IPS DF 6.9 (cell line): Measurements from ENCODE around the gene IYD.

Experiments used
- DNase-seq: peaks from one replicate; pipeline ENCODE4 v3.0.0-alpha.2; 2013; ENCODE audit warnings: low read depth, low spot score
- H3K27ac ChIP-seq: one replicate; pipeline ENCODE4 v1.5.1; 2013; ENCODE audit warnings: low read length, control low read depth
- H3K27me3 ChIP-seq: 2 replicates; pipeline ENCODE4 v1.6.1; 2013; ENCODE audit warnings: mild to moderate bottlenecking, low read length; ENCODE audit not compliant: control insufficient read depth, insufficient read depth
- H3K36me3 ChIP-seq: 2 replicates; pipeline ENCODE4 v1.6.1; 2013; ENCODE audit warnings: low read length; ENCODE audit not compliant: control insufficient read depth, insufficient read depth
- H3K4me1 ChIP-seq: 2 replicates; pipeline ENCODE4 v1.6.1; 2013; ENCODE audit warnings: low read length; ENCODE audit not compliant: control insufficient read depth, insufficient read depth
- H3K4me3 ChIP-seq: 2 replicates; pipeline ENCODE4 v1.5.1; 2013; ENCODE audit warnings: mild to moderate bottlenecking, low read length
- H3K9me3 ChIP-seq: 2 replicates; pipeline ENCODE4 v1.6.1; 2013; ENCODE audit warnings: low read length, inconsistent platforms; ENCODE audit not compliant: control insufficient read depth, insufficient read depth
- WGBS: extraction: QIAGEN DNeasy Blood & Tissue Kit; methylation state at CpG from one replicate; pipeline ENCODE4 v1.1.7; 2013; ENCODE audit warnings: mixed read lengths, missing lambda C conversion rate; ENCODE audit not compliant: insufficient read length, insufficient coverage; 5-methylcytosine and 5-hydroxymethylcytosine counted together

The IYD gene

GRCh38 chr6:150413781-150414281, 45.0 kb downstream of the IYD start:
- no peak for DNase-seq
- no peaks in the 10 kb centered on the region for H3K4me1 ChIP-seq
- H3K9me3 ChIP-seq, result no peaks in the 10 kb centered on the region
- H3K4me3 ChIP-seq, result no peak overlapping the region
- no peaks in the 10 kb centered on the region for H3K36me3 ChIP-seq
- WGBS, result no CpG with 5 or more reads among the region's 3 CpGs
- no peaks in the 10 kb centered on the region for H3K27me3 ChIP-seq
- H3K27ac ChIP-seq, result no peak overlapping the region

GRCh38 chr6:150416128-150416527, 47.3 kb downstream of the IYD start:
- H3K9me3 ChIP-seq, result no peaks in the 10 kb centered on the region
- DNase-seq, result no peak
- no peak overlapping the region for H3K4me3 ChIP-seq
- no CpG with 5 or more reads among the region's 2 CpGs for WGBS
- H3K27ac ChIP-seq, result no peak overlapping the region
- no peaks in the 10 kb centered on the region for H3K36me3 ChIP-seq
- H3K27me3 ChIP-seq, result no peaks in the 10 kb centered on the region
- no peaks in the 10 kb centered on the region for H3K4me1 ChIP-seq

- H3K4me3 ChIP-seq, result no peak overlapping the region
- no CpG with 5 or more reads among the region's 6 CpGs for WGBS
- no peaks in the 10 kb centered on the region for H3K4me1 ChIP-seq
- no peaks in the 10 kb centered on the region for H3K27me3 ChIP-seq
- no peaks in the 10 kb centered on the region for H3K36me3 ChIP-seq
- DNase-seq, result no peak
- no peaks in the 10 kb centered on the region for H3K9me3 ChIP-seq
- H3K27ac ChIP-seq, result no peak overlapping the region
Observed at GRCh38 chr6:150417250-150417649, 48.4 kb downstream of the IYD start.

GRCh38 chr6:150417899-150418826, 49.4 kb downstream of the IYD start:
- Histone ChIP-seq H3K4me3 (no peak overlapping the region), H3K27ac (no peak overlapping the region), H3K4me1 (no peaks in the 10 kb centered on the region), H3K9me3 (no peaks in the 10 kb centered on the region), H3K27me3 (no peaks in the 10 kb centered on the region), H3K36me3 (no peaks in the 10 kb centered on the region)
- no CpG with 5 or more reads among the region's 12 CpGs for WGBS
- no peak for DNase-seq

- DNase-seq, result peak; percentile 27
- no peaks in the 10 kb centered on the region for H3K4me1 ChIP-seq
- H3K4me3 ChIP-seq, result no peak overlapping the region
- no peaks in the 10 kb centered on the region for H3K27me3 ChIP-seq
- no peaks in the 10 kb centered on the region for H3K36me3 ChIP-seq
- no peaks in the 10 kb centered on the region for H3K9me3 ChIP-seq
- WGBS, result no CpG with 5 or more reads among the region's 23 CpGs
- no peak overlapping the region for H3K27ac ChIP-seq
Observed at GRCh38 chr6:150418827-150419594, 50.2 kb downstream of the IYD start.

GRCh38 chr6:150420428-150420827, 51.6 kb downstream of the IYD start:
- H3K27me3 ChIP-seq, result no peaks in the 10 kb centered on the region
- no peaks in the 10 kb centered on the region for H3K4me1 ChIP-seq
- H3K36me3 ChIP-seq, result no peaks in the 10 kb centered on the region
- no peak for DNase-seq
- no peak overlapping the region for H3K27ac ChIP-seq
- H3K4me3 ChIP-seq, result no peak overlapping the region
- H3K9me3 ChIP-seq, result peaks cover 2% of the 10 kb centered on the region; the same call in 1 of the 2 replicates
- WGBS, result no CpG with 5 or more reads among the region's 2 CpGs

GRCh38 chr6:150420926-150421325, 52.1 kb downstream of the IYD start:
- H3K4me3 ChIP-seq, result no peak overlapping the region
- H3K27ac ChIP-seq, result no peak overlapping the region
- no CpG with 5 or more reads among the region's 3 CpGs for WGBS
- no peaks in the 10 kb centered on the region for H3K36me3 ChIP-seq
- peaks cover 2% of the 10 kb centered on the region; the same call in 1 of the 2 replicates for H3K9me3 ChIP-seq
- no peaks in the 10 kb centered on the region for H3K27me3 ChIP-seq
- no peaks in the 10 kb centered on the region for H3K4me1 ChIP-seq
- no peak for DNase-seq

GRCh38 chr6:150425508-150425907, 56.7 kb downstream of the IYD start:
- Histone ChIP-seq H3K27ac (no peak overlapping the region), H3K4me3 (no peak overlapping the region), H3K9me3 (peaks cover 2% of the 10 kb centered on the region; the same call in 1 of the 2 replicates), H3K27me3 (no peaks in the 10 kb centered on the region), H3K4me1 (no peaks in the 10 kb centered on the region), H3K36me3 (no peaks in the 10 kb centered on the region)
- WGBS, result no CpG with 5 or more reads among the region's 8 CpGs
- no peak for DNase-seq

GRCh38 chr6:150426198-150426597, 57.4 kb downstream of the IYD start:
- WGBS, result no CpG with 5 or more reads among the region's 8 CpGs
- H3K9me3 ChIP-seq, result peaks cover 2% of the 10 kb centered on the region; the same call in 1 of the 2 replicates
- H3K27ac ChIP-seq, result no peak overlapping the region
- H3K4me1 ChIP-seq, result no peaks in the 10 kb centered on the region
- DNase-seq, result no peak
- H3K4me3 ChIP-seq, result no peak overlapping the region
- H3K36me3 ChIP-seq, result no peaks in the 10 kb centered on the region
- no peaks in the 10 kb centered on the region for H3K27me3 ChIP-seq

- Histone ChIP-seq H3K27ac (no peak overlapping the region), H3K27me3 (no peaks in the 10 kb centered on the region), H3K4me3 (no peak overlapping the region), H3K4me1 (no peaks in the 10 kb centered on the region), H3K9me3 (peaks cover 2% of the 10 kb centered on the region; the same call in 1 of the 2 replicates), H3K36me3 (no peaks in the 10 kb centered on the region)
- WGBS, result no CpG with 5 or more reads among the region's 6 CpGs
- DNase-seq, result no peak
Observed at GRCh38 chr6:150427037-150427602, 58.3 kb downstream of the IYD start.
